Adrenal gland (tissue), 12 donors: ENCODE measurements around the gene GADD45G. TPM values are rescaled to one million over a fixed set of nuclear protein-coding genes. Genes with fewer than 3 reads are reported as not detected.
A peak's percentile ranks its signal among the peaks of the same experiment; 100 is the strongest.

Source experiments
- DNase-seq, 7 donors: peaks; one replicate each; pipeline ENCODE4 v3.0.0-alpha.2; 2019 to 2020
- H3K27ac ChIP-seq, 5 donors: fragments of 200-600 bp; sonication (generic) in 4 of 5; 1 replicate in 3 of 5; 2 replicates in 2 of 5; pipeline versions ENCODE4 v1.5.1 to v1.8.0; 2016 to 2020; ENCODE audit warnings: mild to moderate bottlenecking in 1 of 5
- H3K27me3 ChIP-seq: fragments of 200-600 bp; 2 replicates; pipeline ENCODE4 v1.8.0; 2021
- H3K36me3 ChIP-seq, 2 donors: fragments of 200-600 bp; replicated peaks in 1 of 2; 1 replicate in 1 of 2; 2 replicates in 1 of 2; pipeline versions ENCODE4 v1.5.1 to v1.8.0; 2018 to 2022
- H3K4me1 ChIP-seq, 2 donors: fragments of 200-600 bp; replicated peaks in 1 of 2; 1 replicate in 1 of 2; 2 replicates in 1 of 2; pipeline versions ENCODE4 v1.5.1 to v1.8.0; 2018 to 2021
- H3K4me3 ChIP-seq, 4 donors: fragments of 200-600 bp; sonication (generic) in 3 of 4; one replicate each; pipeline ENCODE4 v1.5.1; 2016 to 2018
- H3K9me3 ChIP-seq, 3 donors: fragments of 200-600 bp; sonication (generic) in 1 of 3; replicated peaks in 1 of 3; 1 replicate in 2 of 3; 2 replicates in 1 of 3; pipeline versions ENCODE4 v1.5.1 to v1.8.0; 2016 to 2021
- CTCF ChIP-seq, 6 experiments: fragments of 450-650 bp in 4 of 6; fragments of 200-600 bp in 2 of 6; sonication (generic) in 1 of 6; IDR thresholded peaks; 1 replicate in 5 of 6; 2 replicates in 1 of 6; pipeline versions ENCODE4 v1.5.1 to v1.8.0; 2016 to 2021; ENCODE audit warnings: antibody characterized with exemption in 6 of 6, mild to moderate bottlenecking in 2 of 6, moderate library complexity in 1 of 6
- POLR2A ChIP-seq, 2 donors: fragments of 450-650 bp; IDR thresholded peaks; one replicate each; pipeline ENCODE4 v1.6.1; 2017; ENCODE audit warnings: antibody characterized with exemption in 2 of 2, mild to moderate bottlenecking in 2 of 2, moderate library complexity in 1 of 2
- WGBS, 4 donors: extraction: QIAGEN DNeasy Blood & Tissue Kit in 2 of 4; methylation state at CpG; one replicate each; pipeline versions ENCODE4 v1.1.5 to v1.1.7; 2013 to 2017; 5-methylcytosine and 5-hydroxymethylcytosine counted together
- intact Hi-C, 2 donors: fragments of 100-400 bp; cut with DNase I; formaldehyde crosslinking; loops; one replicate each; pipeline versions ENCODE4 v1.14.1 to v1.15.0; 2022 to 2023
- polyA plus RNA-seq, 3 donors: library from polyadenylated mRNA; stranded (reverse); fragments of 200-250 nt in 2 of 3; fragments of 350-450 nt in 1 of 3; fragmentation: Illumina TruSeq in 1 of 3; extraction: RNeasy Lipid Tissue Mini Kit (QIAGEN cat#74804) in 1 of 3; gene quantifications; one replicate each; pipeline ENCODE4 v1.2.3, GENCODE V29; 2013 to 2014
- total RNA-seq, 9 donors: library from RNA; depleted of rRNA in 4 of 9; stranded (reverse); fragments of >200 nt in 4 of 9; fragments of 120-200 nt in 1 of 9; fragmentation: NEBNext Ultra II Directional in 1 of 9; extraction: Animal tissue kit (Norgen Biotek cat#: 25700) in 1 of 9; gene quantifications; one replicate each; pipeline versions ENCODE4 v1.1.0 to v1.2.4, GENCODE V29; 2013 to 2023
- donor health status: healthy with polysubstance abuse.
- donor health status: Bipolar disorder and iron deficiency.
- donor health status: DM: yes; HTN: yes; CAD: no.
- donor health status: DM: no; HTN: no; CAD: no.
- donor health status: DM: no; HTN: no; CAD: no.
- donor health status: DM: yes; HTN: yes; CAD: no.

GADD45G gene
- total and polyA plus RNA-seq, 12 donors, result 3.3 to 294 (median 93.3) TPM

- Histone ChIP-seq H3K4me1 (peaks cover 0 to 20% of the 10 kb centered on the region in 2 donors), H3K27ac (peak overlapping the region; percentile 47 to 87 (median 68)), H3K4me3 (no peak overlapping the region), H3K36me3 (no peaks in the 10 kb centered on the region), H3K27me3 (no peaks in the 10 kb centered on the region), H3K9me3 (no peaks in the 10 kb centered on the region)
- intact Hi-C loops, result no loop called here
- DNase-seq, result peak; percentile 74 to 93 (median 90)
- 37 to 54% (median 45%) methylated on average over 8 of the region's 8 CpGs for WGBS, 4 donors
- TF ChIP-seq CTCF (IDR thresholded peaks at IDR 0.05) (no peak), POLR2A (IDR thresholded peaks at IDR 0.05) (peak in 1 of 2 donors; percentile 36)
Observed at GRCh38 chr9:89649039-89649691, 44.4 kb downstream of the GADD45G start.

- no peak for TF ChIP-seq POLR2A (IDR thresholded peaks at IDR 0.05)
- no peak for TF ChIP-seq CTCF (IDR thresholded peaks at IDR 0.05)
- Histone ChIP-seq H3K27me3 (no peaks in the 10 kb centered on the region), H3K4me1 (peaks cover 20 to 30% of the 10 kb centered on the region in 2 donors), H3K9me3 (no peaks in the 10 kb centered on the region), H3K4me3 (no peak overlapping the region), H3K36me3 (no peaks in the 10 kb centered on the region), H3K27ac (peak overlapping the region in 3 of 5 donors; percentile 57 to 87 (median 69))
- intact Hi-C loops, result no loop called here
- peak in 2 of 7 donors; percentile 42 to 45 for DNase-seq
- WGBS, 4 donors, result 68 to 75% (median 71%) methylated on average over 7 of the region's 7 CpGs
Observed at GRCh38 chr9:89654025-89654662, 49.3 kb downstream of the GADD45G start.

DNA sequence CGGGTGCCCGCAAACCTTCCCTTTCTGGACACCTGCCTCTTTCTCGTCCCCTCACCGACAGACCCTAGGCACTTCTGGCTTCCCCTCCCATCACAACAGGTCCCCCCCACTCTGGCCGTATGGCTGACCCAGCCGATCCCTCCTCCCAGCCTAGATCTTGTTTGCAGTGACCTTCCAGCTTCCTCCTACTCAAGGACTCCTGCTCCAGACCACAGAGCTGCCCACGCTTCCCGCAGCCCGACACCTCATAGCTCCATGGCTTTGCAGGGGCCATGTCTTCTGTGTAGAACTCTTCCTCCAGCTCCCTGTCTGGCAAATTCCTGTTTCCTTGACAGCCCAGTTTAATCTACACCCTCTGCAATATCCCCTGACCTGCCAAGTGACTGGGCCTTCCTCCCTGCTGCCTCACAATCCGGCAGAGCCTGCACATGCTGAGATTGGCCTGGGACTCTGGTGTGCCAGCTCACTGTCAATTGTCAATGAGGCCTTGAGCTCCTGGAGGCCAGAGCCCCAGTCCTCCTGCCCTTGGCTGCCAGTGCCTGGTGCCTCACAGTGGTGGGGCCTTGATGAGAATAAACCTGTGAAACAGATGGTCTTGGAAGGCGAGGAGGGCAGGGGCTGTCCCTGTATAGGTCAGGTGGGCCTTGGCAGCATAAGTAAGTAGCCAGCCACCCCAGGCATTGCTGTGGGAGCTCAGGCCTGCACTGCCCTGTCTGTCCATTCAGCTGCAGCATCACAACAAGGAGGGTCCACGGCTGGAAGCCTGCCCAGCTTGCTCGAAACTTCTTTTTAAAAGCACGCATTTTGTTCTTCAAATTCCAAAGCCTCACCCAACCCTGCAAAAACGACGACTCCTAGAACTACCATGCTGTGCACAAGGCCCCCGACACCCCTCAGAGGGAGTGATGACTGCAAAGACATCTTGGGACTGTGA is 50.5 kb downstream of the GADD45G start:
- H3K36me3 ChIP-seq, result no peaks in the 10 kb centered on the region
- intact Hi-C loops, result no loop called here
- H3K4me1 ChIP-seq, result peaks cover 20 to 30% of the 10 kb centered on the region in 2 donors
- H3K4me3 ChIP-seq, result no peak overlapping the region
- WGBS, 4 donors, result 51 to 61% (median 56%) methylated on average over 15 to 17 of the region's 17 CpGs
- DNase-seq, result peak; percentile 63 to 91 (median 86)
- peak overlapping the region; percentile 8 to 87 (median 57) for H3K27ac ChIP-seq
- TF ChIP-seq CTCF (IDR thresholded peaks at IDR 0.05) (no peak), POLR2A (IDR thresholded peaks at IDR 0.05) (peak in 1 of 2 donors; percentile 46)
- H3K9me3 ChIP-seq, result no peaks in the 10 kb centered on the region
- no peaks in the 10 kb centered on the region for H3K27me3 ChIP-seq

Other genes starting within 250 kb of the GADD45G start
- gene SEMA4D, start 106.9 kb upstream of the GADD45G start, total RNA-seq, result 10 to 100 TPM in 8 of 9 donors, 1 to 10 TPM in 1; 3.5 to 57.0 (median 27.2) TPM
- gene SEMA4D, start 106.9 kb upstream of the GADD45G start, polyA plus RNA-seq, result 10 to 100 TPM; 11.5 to 19.6 (median 19.1) TPM